Body of pancreas (tissue), 4 donors: ENCODE data around the gene SCN5A. TPM values are rescaled to one million over a fixed set of nuclear protein-coding genes. Genes with fewer than 3 reads are reported as not detected.

Experiments
- ATAC-seq: fragments of 150-250 bp; one replicate; pipeline ENCODE4 v1.9.1; 2016
- DNase-seq, 4 donors: peaks; one replicate each; pipeline ENCODE4 v3.0.0-alpha.2; 2019
- H3K27ac ChIP-seq, 4 donors: fragments of 200-600 bp; sonication (generic); 1 replicate in 3 of 4; 2 replicates in 1 of 4; pipeline versions ENCODE4 v1.5.1 to v1.6.1; 2016 to 2019; ENCODE audit warnings: mild to moderate bottlenecking in 1 of 4, mixed read lengths in 1 of 4, moderate library complexity in 1 of 4
- H3K27me3 ChIP-seq, 2 donors: fragments of 200-600 bp; sonication (generic); one replicate each; pipeline ENCODE4 v1.6.0; 2016; ENCODE audit warnings: mild to moderate bottlenecking in 1 of 2
- H3K36me3 ChIP-seq, 2 donors: fragments of 200-600 bp; sonication (generic); replicated peaks in 1 of 2; 2 replicates each; pipeline ENCODE4 v1.5.1; 2016; ENCODE audit warnings: low read depth in 2 of 2; ENCODE audit not compliant: insufficient read depth in 1 of 2
- H3K4me1 ChIP-seq: fragments of 200-600 bp; sonication (generic); one replicate; pipeline ENCODE4 v1.6.0; 2016
- H3K4me3 ChIP-seq, 2 donors: fragments of 200-600 bp; sonication (generic); 1 replicate in 1 of 2; 2 replicates in 1 of 2; pipeline ENCODE4 v1.5.1; 2016 to 2019
- H3K9me3 ChIP-seq, 3 donors: fragments of 200-600 bp; sonication (generic); 1 replicate in 2 of 3; 2 replicates in 1 of 3; pipeline ENCODE4 v1.5.1; 2016
- POLR2A ChIP-seq, 3 donors: fragments of 450-650 bp; IDR thresholded peaks; one replicate each; pipeline ENCODE4 v1.6.1; 2016; ENCODE audit warnings: antibody characterized with exemption in 3 of 3, mild to moderate bottlenecking in 2 of 3
- WGBS, 2 donors: methylation state at CpG; one replicate each; pipeline ENCODE4 v1.1.5; 2017; 5-methylcytosine and 5-hydroxymethylcytosine counted together
- intact Hi-C: fragments of 100-400 bp; cut with DNase I; formaldehyde crosslinking; loops from one replicate; pipeline ENCODE4 v1.15.1; 2023
- small RNA-seq: library from RNA; depleted of rRNA; stranded (forward); fragments of <200 nt; gene quantifications from one replicate; pipeline ENCODE3, GENCODE V24; 2016
- total RNA-seq, 2 donors: library from RNA; depleted of rRNA; stranded (reverse); fragments of >200 nt; gene quantifications; one replicate each; pipeline ENCODE4 v1.1.0, GENCODE V29; 2016
- TF ChIP-seq, protein P1 (sequence below), 7 experiments: fragments of 450-650 bp in 4 of 7; fragments of 200-600 bp in 3 of 7; sonication (generic) in 3 of 7; IDR thresholded peaks; one replicate each; pipeline ENCODE4 v1.5.1; 2016 to 2019; ENCODE audit warnings: antibody characterized with exemption in 7 of 7

Gene SCN5A
- total RNA-seq, 2 donors from 2014 or later: 0.26 TPM; not detected in 1

DNA sequence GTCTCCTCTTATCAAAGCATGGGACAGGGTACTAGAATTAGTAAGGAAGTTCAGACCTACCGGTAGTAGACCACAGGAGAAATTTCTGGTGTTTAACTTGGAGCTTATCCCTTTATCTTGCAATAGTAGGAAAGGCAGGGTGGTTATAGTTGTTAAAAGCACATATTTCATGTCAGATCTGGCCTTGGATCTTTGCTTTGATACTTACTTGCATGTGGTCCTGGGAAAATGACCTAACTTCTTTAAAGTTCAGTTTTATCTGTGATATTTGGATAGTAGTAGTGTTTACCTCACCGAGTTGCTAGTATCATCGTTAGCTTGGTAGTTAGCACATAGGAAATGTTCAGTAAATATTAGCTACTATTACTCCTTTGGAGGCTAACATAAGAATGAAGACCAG is 137.9 kb downstream of the SCN5A start:
- intact Hi-C loops: no loop called here
- H3K9me3 ChIP-seq: no peaks in the 10 kb centered on the region
- no peaks in the 10 kb centered on the region for H3K27me3 ChIP-seq

DNA sequence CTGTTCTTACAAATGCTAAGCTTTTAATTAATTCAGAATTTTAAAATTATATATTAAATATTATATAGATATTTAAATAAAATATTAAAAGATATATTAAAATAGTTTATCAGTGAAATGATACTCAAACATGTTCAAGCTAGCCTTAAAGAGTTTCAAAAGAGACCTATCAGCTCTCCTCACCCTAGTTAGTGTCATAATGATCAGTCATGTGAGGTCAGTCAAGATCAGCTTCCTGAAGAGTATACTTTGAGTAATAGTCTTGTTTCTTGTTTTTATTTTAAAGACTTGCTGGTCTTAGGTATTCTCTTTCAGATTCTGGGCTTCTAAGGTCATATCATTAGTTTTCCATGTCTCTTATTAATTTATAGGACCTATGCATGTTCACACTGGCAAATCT is 138.9 kb downstream of the SCN5A start:
- ATAC-seq: no peak
- Histone ChIP-seq H3K4me3 (no peak overlapping the region), H3K36me3 (peaks cover 0 to 4% of the 10 kb centered on the region in 2 donors), H3K4me1 (no peaks in the 10 kb centered on the region), H3K9me3 (no peaks in the 10 kb centered on the region), H3K27me3 (no peaks in the 10 kb centered on the region), H3K27ac (no peak overlapping the region)
- intact Hi-C loops: no loop called here
- TF ChIP-seq, protein P1, sequence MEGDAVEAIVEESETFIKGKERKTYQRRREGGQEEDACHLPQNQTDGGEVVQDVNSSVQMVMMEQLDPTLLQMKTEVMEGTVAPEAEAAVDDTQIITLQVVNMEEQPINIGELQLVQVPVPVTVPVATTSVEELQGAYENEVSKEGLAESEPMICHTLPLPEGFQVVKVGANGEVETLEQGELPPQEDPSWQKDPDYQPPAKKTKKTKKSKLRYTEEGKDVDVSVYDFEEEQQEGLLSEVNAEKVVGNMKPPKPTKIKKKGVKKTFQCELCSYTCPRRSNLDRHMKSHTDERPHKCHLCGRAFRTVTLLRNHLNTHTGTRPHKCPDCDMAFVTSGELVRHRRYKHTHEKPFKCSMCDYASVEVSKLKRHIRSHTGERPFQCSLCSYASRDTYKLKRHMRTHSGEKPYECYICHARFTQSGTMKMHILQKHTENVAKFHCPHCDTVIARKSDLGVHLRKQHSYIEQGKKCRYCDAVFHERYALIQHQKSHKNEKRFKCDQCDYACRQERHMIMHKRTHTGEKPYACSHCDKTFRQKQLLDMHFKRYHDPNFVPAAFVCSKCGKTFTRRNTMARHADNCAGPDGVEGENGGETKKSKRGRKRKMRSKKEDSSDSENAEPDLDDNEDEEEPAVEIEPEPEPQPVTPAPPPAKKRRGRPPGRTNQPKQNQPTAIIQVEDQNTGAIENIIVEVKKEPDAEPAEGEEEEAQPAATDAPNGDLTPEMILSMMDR (IDR thresholded peaks at IDR 0.05): no peak
- no peak for TF ChIP-seq POLR2A (IDR thresholded peaks at IDR 0.05)
- no peak for DNase-seq

More for the DNA sequence above, 137.9 kb downstream of the SCN5A start:
- H3K4me1 ChIP-seq: no peaks in the 10 kb centered on the region
- H3K27ac ChIP-seq: no peak overlapping the region
- no peak for TF ChIP-seq POLR2A (IDR thresholded peaks at IDR 0.05)
- TF ChIP-seq, protein P1 (IDR thresholded peaks at IDR 0.05): no peak
- DNase-seq (no peak), ATAC-seq (no peak)
- peaks cover 0 to 4% of the 10 kb centered on the region in 2 donors for H3K36me3 ChIP-seq
- no peak overlapping the region for H3K4me3 ChIP-seq
- WGBS, 2 donors: 41 to 44% methylated on average over 3 of the region's 3 CpGs

DNA sequence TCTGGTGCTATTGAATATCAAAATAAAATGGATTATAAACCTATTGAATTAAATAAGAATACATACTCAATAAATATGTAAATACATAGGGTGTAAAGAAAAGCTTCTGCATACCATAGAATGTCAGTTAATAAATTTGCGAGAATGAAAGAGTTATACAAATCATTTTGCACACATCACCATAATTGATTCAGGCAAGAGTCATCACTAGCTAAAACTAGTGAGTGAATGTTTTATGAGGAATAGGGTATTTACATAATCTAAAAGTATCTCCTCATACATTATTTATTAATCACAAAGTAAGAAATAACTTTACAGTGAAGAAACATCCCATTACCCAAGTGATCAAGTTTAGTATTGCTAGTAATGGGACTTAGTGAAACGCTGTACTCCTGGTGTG is 139.8 kb downstream of the SCN5A start:
- TF ChIP-seq, protein P1 (IDR thresholded peaks at IDR 0.05): no peak
- TF ChIP-seq POLR2A (IDR thresholded peaks at IDR 0.05): no peak
- H3K36me3 ChIP-seq: peaks cover 0 to 4% of the 10 kb centered on the region in 2 donors

DNA sequence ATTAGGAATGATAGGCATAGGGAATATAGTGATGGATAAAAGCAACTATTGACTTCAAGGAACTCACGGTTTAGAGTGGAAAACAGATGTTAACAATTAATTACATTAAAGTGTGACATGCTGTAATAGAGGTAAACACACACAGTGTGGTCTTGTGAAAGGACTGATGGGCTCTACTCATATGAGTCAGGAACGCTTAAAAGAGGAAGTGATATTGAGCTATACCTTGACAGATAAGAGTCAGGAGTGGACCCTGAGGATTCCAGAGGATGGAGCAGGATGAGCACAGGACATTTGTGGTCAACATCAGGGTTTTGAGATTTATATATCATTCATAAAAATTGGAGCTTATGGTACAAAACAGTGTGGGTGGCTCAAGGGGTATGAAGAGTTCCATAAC is 142.4 kb downstream of the SCN5A start:
- Histone ChIP-seq H3K36me3 (peaks cover 0 to 4% of the 10 kb centered on the region in 2 donors), H3K4me1 (no peaks in the 10 kb centered on the region), H3K9me3 (no peaks in the 10 kb centered on the region), H3K27ac (no peak overlapping the region), H3K27me3 (no peaks in the 10 kb centered on the region), H3K4me3 (no peak overlapping the region)
- intact Hi-C loops: no loop called here
- no peak for TF ChIP-seq POLR2A (IDR thresholded peaks at IDR 0.05)
- whole genome bisulfite sequencing, 2 donors: 90 to 91% methylated on average over 2 of the region's 2 CpGs
- ATAC-seq (no peak), DNase-seq (no peak)

More for the DNA sequence above, 139.8 kb downstream of the SCN5A start:
- Histone ChIP-seq H3K4me1 (no peaks in the 10 kb centered on the region), H3K4me3 (no peak overlapping the region), H3K27me3 (no peaks in the 10 kb centered on the region), H3K27ac (no peak overlapping the region), H3K9me3 (no peaks in the 10 kb centered on the region)
- intact Hi-C loops: no loop called here
- 94% methylated on average over 2 of the region's 2 CpGs for WGBS, 2 donors
- no peak for ATAC-seq
- DNase-seq: no peak

DNA sequence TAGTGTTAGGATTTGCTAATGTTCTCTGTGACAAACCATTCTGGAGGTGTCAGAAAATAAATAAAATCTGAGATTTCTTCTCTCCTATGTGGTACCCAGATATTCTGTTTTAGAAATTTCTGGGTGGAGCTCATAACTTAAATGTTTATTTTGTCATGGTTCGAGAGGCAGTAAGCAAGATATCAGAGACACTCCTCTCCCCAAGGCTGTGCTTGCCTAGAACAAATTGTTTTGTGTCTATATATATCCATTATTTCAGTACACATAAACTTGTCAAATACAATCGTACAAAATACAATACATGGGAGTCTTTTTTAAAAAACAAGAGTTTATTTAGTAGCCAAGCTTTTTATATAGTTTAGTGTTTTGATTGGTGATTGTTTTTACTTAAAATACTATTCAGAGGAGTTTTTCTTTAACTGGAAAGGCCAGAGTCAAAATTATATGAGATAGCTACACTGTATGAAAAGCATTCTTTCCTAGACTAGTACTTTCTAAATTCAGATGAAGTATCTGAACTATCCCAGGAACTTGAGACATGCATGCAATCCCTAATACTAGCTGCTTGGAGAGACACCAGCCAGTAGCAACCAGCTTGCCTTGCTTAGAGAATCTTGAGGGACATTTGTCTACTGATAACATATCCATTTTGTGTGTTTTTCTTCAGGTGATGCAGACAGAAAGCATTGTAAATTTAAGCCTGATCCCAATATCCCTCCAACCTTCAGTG is 148.6 kb downstream of the SCN5A start:
- intact Hi-C loops: no loop called here
- no peak overlapping the region for H3K27ac ChIP-seq
- ATAC-seq: no peak

More for the DNA sequence above, 148.6 kb downstream of the SCN5A start:
- no peaks in the 10 kb centered on the region for H3K27me3 ChIP-seq
- no peak overlapping the region for H3K4me3 ChIP-seq
- H3K4me1 ChIP-seq: no peaks in the 10 kb centered on the region
- TF ChIP-seq POLR2A (IDR thresholded peaks at IDR 0.05): no peak
- TF ChIP-seq, protein P1 (IDR thresholded peaks at IDR 0.05): no peak
- no peaks in the 10 kb centered on the region for H3K36me3 ChIP-seq
- no peak for DNase-seq
- H3K9me3 ChIP-seq: no peaks in the 10 kb centered on the region
- 69 to 71% methylated on average over 2 of the region's 2 CpGs for WGBS, 2 donors

Small RNA genes lying within 50 kb of the gene (small RNA-seq; reads per million reads assigned to genes)
- not detected for gene RF00019

Other genes starting within 250 kb of the SCN5A start
- gene ACVR2B, start 195.8 kb downstream of the SCN5A start, total RNA-seq: 10 to 100 TPM in 1 of 2 donors, 1 to 10 TPM in 1; 7.3 to 18.1 TPM
- gene EXOG, start 153.3 kb downstream of the SCN5A start, total RNA-seq: 10 to 100 TPM; 10.5 to 13.5 TPM
- gene SCN10A, start 166.5 kb upstream of the SCN5A start, total RNA-seq: not detected